Lower leg skin (tissue), 4 donors: Measurements from ENCODE around the gene FMR1. TPM values are rescaled to one million over a fixed set of nuclear protein-coding genes. Genes with fewer than 3 reads are reported as not detected.

Source experiments
- DNase-seq, 2 donors: peaks; one replicate each; pipeline ENCODE4 v3.0.0-alpha.2; 2019; ENCODE audit warnings: low spot score in 2 of 2
- H3K4me3 ChIP-seq: fragments of 200-600 bp; sonication (generic); 2 replicates; pipeline ENCODE4 v1.5.1; 2017; ENCODE audit warnings: mild to moderate bottlenecking, low read depth; ENCODE audit not compliant: poor library complexity, severe bottlenecking
- POLR2A ChIP-seq, 2 donors: fragments of 450-650 bp; IDR thresholded peaks; one replicate each; pipeline ENCODE4 v1.6.1; 2016 to 2017; ENCODE audit warnings: antibody characterized with exemption in 2 of 2, mild to moderate bottlenecking in 1 of 2, moderate library complexity in 1 of 2
- WGBS, 2 donors: methylation state at CpG; one replicate each; pipeline ENCODE4 v1.1.5; 2018; 5-methylcytosine and 5-hydroxymethylcytosine counted together
- intact Hi-C: fragments of 100-400 bp; cut with DNase I; formaldehyde crosslinking; loops from one replicate; pipeline ENCODE4 v1.15.0; 2023; ENCODE audit warnings: low total_unique reads
- total RNA-seq, 4 donors: library from RNA; depleted of rRNA; stranded (reverse); fragments of >200 nt; gene quantifications; one replicate each; pipeline ENCODE4 v1.1.0, GENCODE V29; 2016
- TF ChIP-seq, protein P1 (sequence below), 3 donors: fragments of 450-650 bp; IDR thresholded peaks; one replicate each; pipeline ENCODE4 v1.5.1; 2016; ENCODE audit warnings: antibody characterized with exemption in 3 of 3, mild to moderate bottlenecking in 3 of 3, moderate library complexity in 2 of 3

Gene FMR1
- total RNA-seq, 4 donors from 2014 or later, result 20.9 to 37.0 (median 26.3) TPM

DNA sequence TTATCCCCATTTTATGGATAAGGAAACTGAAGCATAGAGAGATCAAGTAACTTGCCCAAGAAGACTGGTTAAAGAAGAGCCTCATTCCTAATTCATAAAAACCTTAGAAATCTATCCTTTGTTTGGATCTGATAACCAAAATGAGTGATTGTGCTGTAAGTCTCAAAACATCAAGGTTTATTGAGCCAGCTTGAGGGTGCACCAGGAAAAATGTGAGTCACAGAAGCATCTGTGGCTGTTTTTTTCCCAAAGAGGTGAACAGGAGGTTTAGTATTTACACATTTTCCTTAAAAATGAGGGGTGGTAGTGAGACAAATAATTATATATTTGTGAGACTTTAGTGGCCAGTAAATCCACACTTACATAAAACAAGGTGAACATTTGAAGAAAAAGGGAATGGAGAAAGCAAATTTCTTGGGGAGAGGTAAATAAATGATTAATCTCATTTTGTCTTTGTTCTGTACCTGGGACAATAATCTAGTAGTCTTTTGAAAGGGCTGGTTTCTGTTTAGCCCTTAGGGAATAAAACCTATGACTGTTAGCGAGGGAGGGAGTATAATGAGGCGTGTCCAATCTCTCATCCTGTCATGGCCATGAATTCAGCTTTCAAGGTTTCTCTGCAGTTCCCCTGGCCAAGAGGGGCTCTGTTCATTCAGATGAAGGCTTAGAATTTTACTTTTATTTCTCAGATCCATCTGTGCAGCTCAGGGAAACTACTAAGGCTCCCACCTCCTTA lies 12.2 kb upstream of the FMR1 start:
- 55 to 71% methylated on average over 2 of the region's 2 CpGs for WGBS, 2 donors

DNA sequence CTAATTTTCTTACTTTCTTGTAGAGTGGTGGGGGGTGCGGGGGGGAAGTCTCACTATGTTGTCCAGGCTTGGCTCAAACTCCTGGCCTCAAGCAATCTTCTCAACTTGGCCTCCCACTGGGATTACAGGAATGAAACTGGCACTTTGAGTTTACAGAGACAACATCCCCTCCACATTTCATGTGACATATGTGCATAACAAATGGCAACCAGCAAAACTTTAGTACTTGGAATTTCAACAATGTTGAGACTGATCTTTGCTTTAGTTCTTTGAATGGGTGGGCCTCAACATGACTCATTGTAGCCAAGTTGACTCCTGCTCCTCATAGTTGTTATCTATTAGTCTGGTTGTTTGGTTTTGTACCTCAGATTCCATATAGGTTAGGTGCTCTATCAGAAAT lies 11.4 kb upstream of the FMR1 start:
- WGBS, 2 donors, result 75 to 83% methylated on average over 1 of the region's 1 CpG
- no peak for TF ChIP-seq POLR2A (IDR thresholded peaks at IDR 0.05)
- TF ChIP-seq, protein P1, sequence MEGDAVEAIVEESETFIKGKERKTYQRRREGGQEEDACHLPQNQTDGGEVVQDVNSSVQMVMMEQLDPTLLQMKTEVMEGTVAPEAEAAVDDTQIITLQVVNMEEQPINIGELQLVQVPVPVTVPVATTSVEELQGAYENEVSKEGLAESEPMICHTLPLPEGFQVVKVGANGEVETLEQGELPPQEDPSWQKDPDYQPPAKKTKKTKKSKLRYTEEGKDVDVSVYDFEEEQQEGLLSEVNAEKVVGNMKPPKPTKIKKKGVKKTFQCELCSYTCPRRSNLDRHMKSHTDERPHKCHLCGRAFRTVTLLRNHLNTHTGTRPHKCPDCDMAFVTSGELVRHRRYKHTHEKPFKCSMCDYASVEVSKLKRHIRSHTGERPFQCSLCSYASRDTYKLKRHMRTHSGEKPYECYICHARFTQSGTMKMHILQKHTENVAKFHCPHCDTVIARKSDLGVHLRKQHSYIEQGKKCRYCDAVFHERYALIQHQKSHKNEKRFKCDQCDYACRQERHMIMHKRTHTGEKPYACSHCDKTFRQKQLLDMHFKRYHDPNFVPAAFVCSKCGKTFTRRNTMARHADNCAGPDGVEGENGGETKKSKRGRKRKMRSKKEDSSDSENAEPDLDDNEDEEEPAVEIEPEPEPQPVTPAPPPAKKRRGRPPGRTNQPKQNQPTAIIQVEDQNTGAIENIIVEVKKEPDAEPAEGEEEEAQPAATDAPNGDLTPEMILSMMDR (IDR thresholded peaks at IDR 0.05), result no peak
- H3K4me3 ChIP-seq, result no peak overlapping the region
- no peak for DNase-seq
- intact Hi-C loops, result no loop called here

More for the DNA sequence above, 12.2 kb upstream of the FMR1 start:
- H3K4me3 ChIP-seq, result no peak overlapping the region
- no peak for DNase-seq
- intact Hi-C loops, result no loop called here
- TF ChIP-seq, protein P1 (IDR thresholded peaks at IDR 0.05), result no peak
- TF ChIP-seq POLR2A (IDR thresholded peaks at IDR 0.05), result no peak

DNA sequence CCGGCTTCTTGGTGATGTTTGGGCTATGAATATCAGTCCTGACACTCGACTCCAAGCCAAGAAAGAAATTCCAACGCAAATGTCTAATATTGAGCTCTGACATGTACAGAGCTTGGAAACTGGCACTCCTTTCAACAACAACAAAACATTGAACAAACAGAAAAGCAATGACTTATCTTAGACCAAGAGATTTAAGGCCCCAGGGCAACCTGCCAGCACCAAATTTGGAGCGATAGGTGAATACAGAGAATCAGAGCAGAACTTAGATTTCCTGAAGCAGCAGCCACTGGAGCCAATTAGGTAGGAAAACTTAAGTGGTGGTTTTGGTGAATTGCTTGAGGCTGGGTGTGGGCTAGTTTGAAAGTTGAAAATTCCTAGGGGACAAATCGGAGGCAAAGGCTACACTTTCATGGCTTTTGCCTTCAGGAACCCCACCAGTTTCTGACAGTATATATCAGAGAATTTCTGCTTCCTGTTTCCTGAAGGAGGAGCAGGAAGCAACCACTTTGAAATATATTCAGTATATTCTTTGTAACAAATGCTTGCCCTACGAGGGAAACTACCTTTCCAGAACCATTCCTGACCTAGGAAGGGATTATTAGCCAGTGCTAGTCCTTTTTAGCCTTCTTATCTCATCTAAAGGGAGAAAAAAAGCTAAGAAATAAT lies 10.1 kb upstream of the FMR1 start:
- no peak for DNase-seq
- 57 to 61% methylated on average over 6 of the region's 6 CpGs for WGBS, 2 donors
- no peak overlapping the region for H3K4me3 ChIP-seq
- TF ChIP-seq, protein P1 (IDR thresholded peaks at IDR 0.05), result no peak
- TF ChIP-seq POLR2A (IDR thresholded peaks at IDR 0.05), result no peak
- intact Hi-C loops, result no loop called here

DNA sequence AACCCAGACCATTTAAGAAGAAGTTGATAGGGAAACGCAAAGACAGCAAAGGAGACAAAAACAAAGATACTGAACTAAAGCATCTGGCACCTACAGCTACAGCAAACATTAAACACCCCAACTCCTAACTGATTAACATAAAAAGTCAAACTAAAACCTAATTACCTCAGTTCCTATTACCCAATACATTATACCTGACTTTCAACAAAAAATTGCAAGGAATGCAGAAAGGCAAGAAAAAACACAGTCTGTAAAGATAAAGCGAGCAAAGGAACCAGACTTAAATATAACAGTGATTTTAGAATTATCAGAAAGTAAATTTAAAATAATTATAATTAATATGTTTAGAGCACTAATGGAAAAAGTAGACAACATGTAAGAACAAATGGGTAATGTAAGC lies 9.4 kb upstream of the FMR1 start:
- TF ChIP-seq POLR2A (IDR thresholded peaks at IDR 0.05), result no peak
- TF ChIP-seq, protein P1 (IDR thresholded peaks at IDR 0.05), result no peak
- no peak for DNase-seq
- intact Hi-C loops, result no loop called here
- no peak overlapping the region for H3K4me3 ChIP-seq
- 75 to 85% methylated on average over 2 of the region's 2 CpGs for WGBS, 2 donors

DNA sequence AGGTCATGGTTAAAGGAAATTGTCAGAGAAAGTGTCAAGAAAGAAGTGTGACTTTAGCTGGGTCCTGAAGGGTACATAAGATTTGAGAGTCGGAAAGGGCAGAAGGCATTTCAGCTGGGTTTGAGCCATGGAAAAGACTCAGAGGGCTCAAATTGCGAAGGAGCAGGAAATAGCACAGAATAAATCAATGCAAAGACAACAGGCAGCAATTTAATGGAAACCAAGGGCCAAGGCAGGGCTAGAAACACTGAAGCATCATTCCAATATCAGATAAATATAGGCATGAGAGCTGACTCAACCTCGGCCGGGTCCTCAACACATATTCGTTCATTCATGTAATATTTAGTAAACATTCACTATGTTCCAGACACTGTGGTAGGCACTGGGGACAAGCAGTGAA lies 3.6 kb upstream of the FMR1 start:
- no peak for DNase-seq
- no peak overlapping the region for H3K4me3 ChIP-seq
- intact Hi-C loops, result no loop called here
- TF ChIP-seq, protein P1 (IDR thresholded peaks at IDR 0.05), result no peak
- no peak for TF ChIP-seq POLR2A (IDR thresholded peaks at IDR 0.05)
- 68 to 72% methylated on average over 5 of the region's 5 CpGs for WGBS, 2 donors
